ENCODE data around the gene LRRC31.

Gene LRRC31

DNA sequence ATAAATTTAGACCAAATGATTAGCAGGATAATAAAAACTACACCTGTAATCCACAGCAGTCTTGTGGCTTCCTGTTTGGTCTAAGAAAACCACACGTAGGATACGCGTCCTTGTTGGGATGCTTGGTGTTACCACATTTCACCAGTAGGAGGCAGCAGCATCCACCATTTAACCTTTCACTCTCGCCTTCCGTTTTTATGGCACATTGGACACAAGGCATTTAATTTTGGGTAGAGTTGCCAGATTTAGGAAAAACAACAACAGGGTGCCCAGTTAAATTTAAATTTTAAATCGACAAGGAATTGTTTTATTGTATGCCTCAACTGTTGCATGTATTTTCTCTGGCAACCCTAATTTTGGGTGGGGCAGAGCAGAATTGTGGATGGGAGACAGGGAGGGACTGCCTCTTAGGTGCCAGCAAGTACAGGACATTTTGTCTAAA lies 6.3 kb downstream of the LRRC31 start:
- Histone ChIP-seq H2AFZ (ENCODE audit: low read depth) (no peak overlapping the region), H3K4me2 (0 out of 2 replicates have a peak overlapping the region, but pooled peaks have one; percentile 13)

DNA sequence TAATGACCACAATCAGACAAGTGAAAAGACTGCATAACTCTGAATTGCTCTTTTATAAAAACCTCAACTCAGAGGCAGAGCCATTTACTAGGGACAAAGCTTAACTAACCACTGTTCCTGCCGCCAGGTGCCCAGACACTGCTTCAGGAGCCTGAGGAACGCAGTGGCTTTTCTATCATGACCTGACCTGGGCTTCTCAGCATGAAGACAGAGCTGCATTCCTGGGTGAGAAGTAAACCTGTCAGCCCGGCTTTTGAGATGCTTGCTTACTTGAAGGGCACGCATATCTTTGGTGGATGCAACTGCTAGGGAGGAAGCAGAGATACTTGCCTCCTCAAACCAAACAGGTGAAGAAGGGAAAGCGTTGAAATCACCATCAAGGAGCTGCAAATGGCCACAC lies 7.9 kb downstream of the LRRC31 start:
- no peak overlapping the region for H3K4me2 ChIP-seq
- no peak overlapping the region for H2AFZ ChIP-seq (ENCODE audit: low read depth)
- H3K36me3 ChIP-seq (ENCODE audit: insufficient read depth) = no peaks in the 10 kb centered on the region

More for the DNA sequence above, 6.3 kb downstream of the LRRC31 start:
- no peak overlapping the region for H3K9ac ChIP-seq
- no peak overlapping the region for H3K4me3 ChIP-seq (IDR thresholded peaks at IDR 0.05; ENCODE audit: insufficient read depth, low read depth, low read length)
- TF ChIP-seq, protein P1, sequence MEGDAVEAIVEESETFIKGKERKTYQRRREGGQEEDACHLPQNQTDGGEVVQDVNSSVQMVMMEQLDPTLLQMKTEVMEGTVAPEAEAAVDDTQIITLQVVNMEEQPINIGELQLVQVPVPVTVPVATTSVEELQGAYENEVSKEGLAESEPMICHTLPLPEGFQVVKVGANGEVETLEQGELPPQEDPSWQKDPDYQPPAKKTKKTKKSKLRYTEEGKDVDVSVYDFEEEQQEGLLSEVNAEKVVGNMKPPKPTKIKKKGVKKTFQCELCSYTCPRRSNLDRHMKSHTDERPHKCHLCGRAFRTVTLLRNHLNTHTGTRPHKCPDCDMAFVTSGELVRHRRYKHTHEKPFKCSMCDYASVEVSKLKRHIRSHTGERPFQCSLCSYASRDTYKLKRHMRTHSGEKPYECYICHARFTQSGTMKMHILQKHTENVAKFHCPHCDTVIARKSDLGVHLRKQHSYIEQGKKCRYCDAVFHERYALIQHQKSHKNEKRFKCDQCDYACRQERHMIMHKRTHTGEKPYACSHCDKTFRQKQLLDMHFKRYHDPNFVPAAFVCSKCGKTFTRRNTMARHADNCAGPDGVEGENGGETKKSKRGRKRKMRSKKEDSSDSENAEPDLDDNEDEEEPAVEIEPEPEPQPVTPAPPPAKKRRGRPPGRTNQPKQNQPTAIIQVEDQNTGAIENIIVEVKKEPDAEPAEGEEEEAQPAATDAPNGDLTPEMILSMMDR (conservative IDR thresholded peaks at IDR 0.05; ENCODE audit: low read depth, low read length) = peak; percentile 97
- no peaks in the 10 kb centered on the region for H3K36me3 ChIP-seq (ENCODE audit: insufficient read depth)
- H3K27ac ChIP-seq = no peak overlapping the region
- no peaks in the 10 kb centered on the region for H3K79me2 ChIP-seq (ENCODE audit: insufficient read depth, low read depth)
- peaks cover 6% of the 10 kb centered on the region for H3K4me1 ChIP-seq (ENCODE audit: low read depth, poor library complexity, severe bottlenecking)
- no peaks in the 10 kb centered on the region for H3K27me3 ChIP-seq (ENCODE audit: insufficient read depth, low read depth)
- H4K20me1 ChIP-seq (ENCODE audit: insufficient read depth) = no peaks in the 10 kb centered on the region

GRCh38 chr3:169857811-169858210 lies 11.9 kb downstream of the LRRC31 start:
- no peaks in the 10 kb centered on the region for H3K79me2 ChIP-seq (ENCODE audit: insufficient read depth, low read depth)
- no peaks in the 10 kb centered on the region for H3K27me3 ChIP-seq (ENCODE audit: insufficient read depth, low read depth)
- no peak overlapping the region for H3K4me2 ChIP-seq
- H2AFZ ChIP-seq (ENCODE audit: low read depth) = no peak overlapping the region
- H3K36me3 ChIP-seq (ENCODE audit: insufficient read depth) = no peaks in the 10 kb centered on the region
- H3K9ac ChIP-seq = no peak overlapping the region
- TF ChIP-seq, protein P1 (conservative IDR thresholded peaks at IDR 0.05; ENCODE audit: low read depth, low read length) = no peak
- no peaks in the 10 kb centered on the region for H4K20me1 ChIP-seq (ENCODE audit: insufficient read depth)
- no peak overlapping the region for H3K27ac ChIP-seq
- no peak overlapping the region for H3K4me3 ChIP-seq (IDR thresholded peaks at IDR 0.05; ENCODE audit: insufficient read depth, low read depth, low read length)
- peaks cover under 1% of the 10 kb centered on the region for H3K4me1 ChIP-seq (ENCODE audit: low read depth, poor library complexity, severe bottlenecking)

More for the DNA sequence above, 7.9 kb downstream of the LRRC31 start:
- Histone ChIP-seq H3K4me3 (IDR thresholded peaks at IDR 0.05; ENCODE audit: insufficient read depth, low read depth, low read length) (no peak overlapping the region), H3K79me2 (ENCODE audit: insufficient read depth, low read depth) (no peaks in the 10 kb centered on the region), H4K20me1 (ENCODE audit: insufficient read depth) (no peaks in the 10 kb centered on the region), H3K27me3 (ENCODE audit: insufficient read depth, low read depth) (no peaks in the 10 kb centered on the region), H3K27ac (no peak overlapping the region), H3K9ac (no peak overlapping the region), H3K4me1 (ENCODE audit: low read depth, poor library complexity, severe bottlenecking) (peaks cover 6% of the 10 kb centered on the region)
- TF ChIP-seq, protein P1 (conservative IDR thresholded peaks at IDR 0.05; ENCODE audit: low read depth, low read length) = no peak

DNA sequence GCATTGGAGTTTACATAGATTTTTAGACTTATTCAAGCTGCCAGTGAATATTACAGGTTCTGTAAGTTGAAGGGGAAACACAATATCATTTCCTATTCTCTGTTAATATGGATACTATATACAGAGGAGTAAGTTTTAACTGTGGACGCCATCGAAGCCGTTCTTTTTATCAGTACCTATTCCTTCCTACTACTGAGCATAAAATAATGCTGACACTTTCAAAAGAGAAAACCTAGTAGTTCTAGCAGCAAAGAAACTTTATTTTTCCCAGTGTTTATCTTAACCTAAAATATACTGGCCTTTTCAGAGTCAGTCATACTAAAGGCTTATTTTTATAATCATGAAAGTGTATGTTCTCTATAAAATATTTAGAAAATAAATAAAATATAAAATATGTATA lies 14.2 kb downstream of the LRRC31 start:
- H2AFZ ChIP-seq (ENCODE audit: low read depth) = no peak overlapping the region
- no peak overlapping the region for H3K4me2 ChIP-seq
- no peaks in the 10 kb centered on the region for H3K27me3 ChIP-seq (ENCODE audit: insufficient read depth, low read depth)
- H3K9ac ChIP-seq = no peak overlapping the region
- H3K36me3 ChIP-seq (ENCODE audit: insufficient read depth) = no peaks in the 10 kb centered on the region
- no peak overlapping the region for H3K27ac ChIP-seq
- TF ChIP-seq, protein P1 (conservative IDR thresholded peaks at IDR 0.05; ENCODE audit: low read depth, low read length) = no peak
- no peaks in the 10 kb centered on the region for H3K4me1 ChIP-seq (ENCODE audit: low read depth, poor library complexity, severe bottlenecking)
- H3K4me3 ChIP-seq (IDR thresholded peaks at IDR 0.05; ENCODE audit: insufficient read depth, low read depth, low read length) = no peak overlapping the region
- H4K20me1 ChIP-seq (ENCODE audit: insufficient read depth) = no peaks in the 10 kb centered on the region
- H3K79me2 ChIP-seq (ENCODE audit: insufficient read depth, low read depth) = no peaks in the 10 kb centered on the region

All from KMS-11 (cell line).